ENCODE measurements around the gene SPPL3.

- TF ChIP-seq POLR2A (IDR thresholded peaks at IDR 0.05; ENCODE audit: low read depth, low read length), result no peak
- TF ChIP-seq POLR2AphosphoS5 (IDR thresholded peaks at IDR 0.05; ENCODE audit: low read depth, low read length), result no peak
These were observed 34.3 kb upstream of the SPPL3 start for GRCh38 chr12:120938496-120938895.

Data from GM12892 (cell line).